Measurements from ENCODE around the gene NPAS3.

Gene NPAS3

DNA sequence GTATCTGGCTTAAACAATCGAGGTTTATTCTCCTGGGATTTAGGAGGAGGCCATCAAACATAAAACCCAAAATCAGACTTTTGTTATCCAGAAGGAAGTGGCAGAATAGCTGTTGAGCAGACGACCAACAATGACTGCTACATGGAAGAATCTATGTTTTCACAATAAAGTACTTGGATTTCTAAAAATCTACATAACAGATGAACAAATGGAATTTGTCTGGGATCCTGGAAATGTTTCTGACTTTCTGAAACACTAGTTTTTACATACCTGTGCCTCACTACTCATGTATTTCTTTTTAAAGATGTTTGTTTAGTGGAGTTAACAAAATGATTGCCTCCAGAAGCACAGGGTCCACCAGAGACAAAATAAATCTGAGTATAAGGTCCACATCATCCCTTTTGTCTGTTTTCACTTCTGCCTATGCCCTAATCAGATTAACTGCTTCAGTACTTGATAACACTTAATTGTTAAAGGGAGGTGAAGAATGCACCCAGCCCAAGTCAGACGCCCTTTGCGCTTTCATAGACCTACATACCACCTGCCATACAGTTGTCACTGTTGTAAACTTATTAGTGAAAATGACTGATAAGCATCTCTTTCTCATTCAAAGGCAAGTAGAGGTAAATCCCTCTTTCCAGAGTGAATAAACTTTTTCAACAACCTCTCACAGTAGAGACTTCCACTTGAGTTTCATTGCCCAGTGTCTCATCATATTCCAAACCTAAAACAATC is 847.6 kb downstream of the NPAS3 start:
- H3K4me3 ChIP-seq (ENCODE audit: low read depth, low read length): no peak overlapping the region
- TF ChIP-seq, protein P1, sequence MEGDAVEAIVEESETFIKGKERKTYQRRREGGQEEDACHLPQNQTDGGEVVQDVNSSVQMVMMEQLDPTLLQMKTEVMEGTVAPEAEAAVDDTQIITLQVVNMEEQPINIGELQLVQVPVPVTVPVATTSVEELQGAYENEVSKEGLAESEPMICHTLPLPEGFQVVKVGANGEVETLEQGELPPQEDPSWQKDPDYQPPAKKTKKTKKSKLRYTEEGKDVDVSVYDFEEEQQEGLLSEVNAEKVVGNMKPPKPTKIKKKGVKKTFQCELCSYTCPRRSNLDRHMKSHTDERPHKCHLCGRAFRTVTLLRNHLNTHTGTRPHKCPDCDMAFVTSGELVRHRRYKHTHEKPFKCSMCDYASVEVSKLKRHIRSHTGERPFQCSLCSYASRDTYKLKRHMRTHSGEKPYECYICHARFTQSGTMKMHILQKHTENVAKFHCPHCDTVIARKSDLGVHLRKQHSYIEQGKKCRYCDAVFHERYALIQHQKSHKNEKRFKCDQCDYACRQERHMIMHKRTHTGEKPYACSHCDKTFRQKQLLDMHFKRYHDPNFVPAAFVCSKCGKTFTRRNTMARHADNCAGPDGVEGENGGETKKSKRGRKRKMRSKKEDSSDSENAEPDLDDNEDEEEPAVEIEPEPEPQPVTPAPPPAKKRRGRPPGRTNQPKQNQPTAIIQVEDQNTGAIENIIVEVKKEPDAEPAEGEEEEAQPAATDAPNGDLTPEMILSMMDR (IDR thresholded peaks at IDR 0.05; ENCODE audit: low read depth, low read length, missing control alignments): no peak
- H3K36me3 ChIP-seq (replicated peaks): no peaks in the 10 kb centered on the region
- in situ Hi-C loops (cut with HindIII; ENCODE audit: low pct_ligation_motif_present, low sequenced_read_pairs): loop anchor here (25.0 kb wide), 1 partner anchor 1199 kb away; no protein-coding TSS in a partner anchor
- H3K27ac ChIP-seq: no peak overlapping the region
- no peaks in the 10 kb centered on the region for H3K27me3 ChIP-seq (replicated peaks)
- no peak for DNase-seq

DNA sequence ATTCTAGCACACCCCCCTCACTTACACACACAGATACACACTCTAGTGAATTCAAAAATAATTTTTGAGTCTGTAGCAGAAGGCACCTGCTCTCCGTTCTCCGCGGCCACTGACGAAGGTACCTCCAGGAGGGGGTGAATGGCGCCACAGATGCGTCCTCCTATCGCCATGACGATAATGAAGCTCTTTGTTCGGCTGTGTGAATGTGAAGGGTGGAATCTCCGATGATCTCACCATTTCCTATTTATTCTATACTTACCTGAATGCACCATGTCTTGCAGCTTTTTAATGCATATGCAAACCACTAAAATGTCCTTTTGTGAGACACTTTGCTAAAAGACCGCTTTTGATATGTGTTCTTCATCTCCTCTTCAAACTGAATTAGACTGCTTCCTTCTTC is 849.5 kb downstream of the NPAS3 start:
- Histone ChIP-seq H3K27ac (no peak overlapping the region), H3K4me3 (ENCODE audit: low read depth, low read length) (no peak overlapping the region), H3K36me3 (replicated peaks) (no peaks in the 10 kb centered on the region), H3K27me3 (replicated peaks) (no peaks in the 10 kb centered on the region)
- in situ Hi-C loops (cut with HindIII; ENCODE audit: low pct_ligation_motif_present, low sequenced_read_pairs): loop anchor here (25.0 kb wide), 1 partner anchor 1201 kb away; no protein-coding TSS in a partner anchor
- TF ChIP-seq, protein P1 (IDR thresholded peaks at IDR 0.05; ENCODE audit: low read depth, low read length, missing control alignments): no peak
- no peak for DNase-seq

DNA sequence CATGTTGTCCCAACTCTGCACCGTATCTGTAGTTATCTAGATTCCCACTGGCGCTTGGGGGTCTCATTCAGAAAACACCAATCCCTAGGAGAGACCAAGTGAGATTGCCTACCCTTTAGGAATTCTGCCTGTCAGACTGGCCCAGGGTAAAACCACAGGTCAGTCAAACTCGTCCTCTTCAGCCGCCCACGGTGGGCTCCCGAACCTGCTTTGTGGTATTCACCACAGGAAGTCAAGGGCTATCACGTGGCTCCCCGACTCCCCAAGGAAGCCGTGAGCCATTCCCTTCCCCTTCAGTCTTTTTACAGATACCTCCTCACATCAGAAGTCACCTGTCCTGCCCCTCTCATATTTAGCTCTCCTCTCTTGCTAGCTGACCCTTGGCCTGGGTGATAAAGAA is 852.3 kb downstream of the NPAS3 start:
- TF ChIP-seq, protein P1 (IDR thresholded peaks at IDR 0.05; ENCODE audit: low read depth, low read length, missing control alignments): no peak
- no peaks in the 10 kb centered on the region for H3K36me3 ChIP-seq (replicated peaks)
- no peak overlapping the region for H3K4me3 ChIP-seq (ENCODE audit: low read depth, low read length)
- in situ Hi-C loops (cut with HindIII; ENCODE audit: low pct_ligation_motif_present, low sequenced_read_pairs): loop anchor here (25.0 kb wide), 1 partner anchor 1204 kb away; no protein-coding TSS in a partner anchor
- no peak for DNase-seq
- H3K27ac ChIP-seq: no peak overlapping the region
- H3K27me3 ChIP-seq (replicated peaks): no peaks in the 10 kb centered on the region

DNA sequence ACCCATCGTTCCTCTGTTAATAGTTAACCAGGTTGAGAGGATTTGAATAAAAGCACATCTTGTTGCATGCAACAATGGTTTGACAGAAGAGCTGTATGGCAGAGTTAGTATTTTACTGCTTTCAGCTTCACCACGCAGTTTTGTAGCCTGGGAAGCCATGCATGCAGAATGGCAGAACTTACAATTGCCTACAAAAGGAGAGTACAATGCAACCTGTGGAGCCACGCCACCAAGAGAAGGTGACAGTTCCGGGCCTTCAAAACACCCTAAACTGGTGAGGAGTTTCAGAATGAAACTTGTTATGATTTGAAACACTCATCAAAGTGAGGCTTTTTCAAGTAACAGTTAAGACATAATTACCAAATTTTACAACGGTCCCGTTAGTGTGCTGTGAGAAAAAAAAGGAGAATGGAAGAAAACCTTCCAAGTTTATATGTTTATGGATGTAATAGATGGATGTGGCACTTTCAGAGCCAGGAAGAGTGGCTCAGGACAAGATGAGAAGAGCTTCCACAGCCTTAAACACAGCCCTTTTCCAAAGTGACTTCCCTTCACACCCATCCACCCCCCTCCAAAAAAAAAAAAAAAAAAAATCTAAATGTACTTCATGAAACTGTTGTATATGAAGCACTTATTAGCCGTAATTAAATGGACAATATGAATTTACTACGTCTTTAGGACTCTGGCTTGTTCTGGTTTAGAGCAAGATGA is 853.5 kb downstream of the NPAS3 start:
- H3K4me3 ChIP-seq (ENCODE audit: low read depth, low read length): no peak overlapping the region
- no peaks in the 10 kb centered on the region for H3K36me3 ChIP-seq (replicated peaks)
- no peak for DNase-seq
- in situ Hi-C loops (cut with HindIII; ENCODE audit: low pct_ligation_motif_present, low sequenced_read_pairs): loop anchor here (25.0 kb wide), 1 partner anchor 1205 kb away; no protein-coding TSS in a partner anchor
- no peaks in the 10 kb centered on the region for H3K27me3 ChIP-seq (replicated peaks)
- H3K27ac ChIP-seq: no peak overlapping the region
- TF ChIP-seq, protein P1 (IDR thresholded peaks at IDR 0.05; ENCODE audit: low read depth, low read length, missing control alignments): no peak

DNA sequence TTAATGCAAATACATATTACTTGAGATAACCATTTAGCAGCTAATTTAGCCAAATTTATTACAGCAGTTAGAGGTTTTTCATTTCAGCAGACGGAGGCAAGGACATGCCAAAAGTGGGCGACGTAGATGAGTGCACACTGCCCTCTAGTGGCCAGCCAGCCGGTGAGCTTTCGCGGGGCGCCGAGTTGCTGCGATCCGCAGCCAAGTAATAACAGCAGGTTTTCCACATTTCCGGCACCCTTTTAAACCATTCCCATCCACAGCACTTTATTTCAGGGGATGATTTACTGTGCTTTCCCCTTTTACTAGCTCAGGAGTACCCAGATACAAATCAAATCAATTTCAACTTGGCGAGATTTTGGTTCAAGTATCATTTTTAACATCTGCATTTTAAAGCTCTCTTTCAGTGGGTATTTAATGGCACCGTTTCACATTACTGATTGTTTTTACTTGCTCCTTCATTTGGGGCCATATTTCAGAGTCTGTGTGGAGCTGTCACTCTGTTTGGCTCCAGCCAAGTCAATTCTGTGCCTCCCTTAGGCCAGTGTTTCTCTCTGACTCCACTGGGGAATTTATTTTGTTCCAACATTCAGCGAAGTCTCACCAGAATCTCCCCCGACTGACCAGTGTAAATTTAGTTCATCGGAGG is 854.2 kb downstream of the NPAS3 start:
- TF ChIP-seq, protein P1 (IDR thresholded peaks at IDR 0.05; ENCODE audit: low read depth, low read length, missing control alignments): peak; percentile 97
- Histone ChIP-seq H3K27me3 (replicated peaks) (no peaks in the 10 kb centered on the region), H3K36me3 (replicated peaks) (no peaks in the 10 kb centered on the region), H3K4me3 (ENCODE audit: low read depth, low read length) (no peak overlapping the region), H3K27ac (no peak overlapping the region)
- DNase-seq: peak; percentile 65
- in situ Hi-C loops (cut with HindIII; ENCODE audit: low pct_ligation_motif_present, low sequenced_read_pairs): loop anchor here (25.0 kb wide), 1 partner anchor 1206 kb away; no protein-coding TSS in a partner anchor
